HCT116 (cell line): ENCODE measurements around the gene PICALM. TPM values are rescaled to one million over a fixed set of nuclear protein-coding genes. Genes with fewer than 3 reads are reported as not detected.

Experiments used
- ATAC-seq: fragments of 200-7000 bp; cut with Tn5 transposase; 2 replicates; pipeline ENCODE4 v1.9.1; 2020; ENCODE audit warnings: mild to moderate bottlenecking, moderate library complexity
- BruUV-seq: library from RNA; stranded (reverse); fragments of 400-500 nt; replicated peaks from 2 replicates; lab custom pipeline; 2021; lab: Mats Ljungman, UMichigan
- CTCF ChIA-PET: fragments of 300-600 bp; sonication (Branson Sonifier 250); formaldehyde crosslinking; loops from one replicate; lab custom pipeline; 2021; ENCODE audit warnings: antibody characterized with exemption; lab: Charles Lee
- POLR2A ChIA-PET: fragments of 300-600, 350-600 bp; sonication (Branson Sonifier 250); formaldehyde crosslinking; loops from one replicate; lab custom pipeline; 2021; ENCODE audit warnings: antibody characterized with exemption; lab: Charles Lee
- RAD21 ChIA-PET, 2 experiments: fragments of 300-600 bp; sonication (Branson Sonifier 250); formaldehyde crosslinking; loops; one replicate each; lab custom pipeline; 2023; ENCODE audit warnings: low total read pairs in 2 of 2; ENCODE audit not compliant: uncharacterized antibody in 2 of 2, unreplicated experiment in 2 of 2, low non-redundant PET in 1 of 2; lab: Charles Lee
- DNase-seq: peaks from one replicate; pipeline ENCODE4 v3.0.0-alpha.2; 2010; ENCODE audit warnings: low read depth, low spot score
- H2AFZ ChIP-seq: fragments of 200-600 bp; shearing (Covaris generic), sonication (generic); 2 replicates; pipeline ENCODE4 v1.6.1; 2017; ENCODE audit warnings: low read depth, mixed run types, mixed read lengths, antibody characterized with exemption, low read length; ENCODE audit not compliant: poor library complexity, severe bottlenecking
- H3K27ac ChIP-seq: 2 replicates; pipeline ENCODE4 v1.5.1; 2012; ENCODE audit warnings: low read depth, low read length
- H3K27me3 ChIP-seq: fragments of 200-600 bp; sonication (generic); 2 replicates; pipeline ENCODE4 v1.6.1; 2016; ENCODE audit warnings: mixed run types, low read length, mixed read lengths; ENCODE audit not compliant: insufficient read depth
- H3K36me3 ChIP-seq, 2 experiments: fragments of 200-500 bp in 1 of 2; fragments of 200-600 bp in 1 of 2; sonication (Bioruptor generic) in 1 of 2; sonication (generic) in 1 of 2; 2 replicates each; pipeline versions ENCODE4 v1.5.1 to v1.6.1; 2014 to 2016; ENCODE audit warnings: low read length in 2 of 2, inconsistent platforms in 1 of 2, mixed read lengths in 1 of 2, mixed run types in 1 of 2; ENCODE audit not compliant: insufficient read depth in 2 of 2, control insufficient read depth in 1 of 2
- H3K4me1 ChIP-seq, 2 experiments: fragments of 200-600 bp in 1 of 2; sonication (generic) in 1 of 2; 2 replicates each; pipeline versions ENCODE4 v1.5.1 to v1.6.1; 2012 to 2017; ENCODE audit warnings: low read length in 2 of 2, inconsistent platforms in 1 of 2, mild to moderate bottlenecking in 1 of 2, mixed read lengths in 1 of 2, mixed run types in 1 of 2, moderate library complexity in 1 of 2; ENCODE audit not compliant: insufficient read depth in 2 of 2, control insufficient read depth in 1 of 2
- H3K4me2 ChIP-seq: fragments of 200-600 bp; sonication (generic); 2 replicates; pipeline ENCODE4 v1.6.1; 2017; ENCODE audit warnings: mixed run types, low read length, mixed read lengths
- H3K4me3 ChIP-seq, 2 experiments: fragments of 200-600 bp in 1 of 2; sonication (generic) in 1 of 2; replicated peaks in 1 of 2; 2 replicates each; pipeline ENCODE4 v1.5.1; 2011 to 2016; ENCODE audit warnings: low read length in 2 of 2, control low read depth in 1 of 2, low read depth in 1 of 2, mild to moderate bottlenecking in 1 of 2, mixed read lengths in 1 of 2, mixed run types in 1 of 2
- H3K79me2 ChIP-seq: fragments of 200-600 bp; sonication (generic); 2 replicates; pipeline ENCODE4 v1.6.1; 2017; ENCODE audit warnings: mild to moderate bottlenecking, mixed run types, low read length, moderate library complexity, mixed read lengths; ENCODE audit not compliant: insufficient read depth
- H3K9ac ChIP-seq: fragments of 200-600 bp; sonication (generic); 2 replicates; pipeline ENCODE4 v1.6.1; 2016; ENCODE audit warnings: low read length, mixed read lengths
- H3K9me2 ChIP-seq: fragments of 200-600 bp; sonication (generic), shearing (Covaris generic); 2 replicates; pipeline ENCODE4 v1.6.1; 2017; ENCODE audit warnings: mixed run types, mild to moderate bottlenecking, moderate library complexity; ENCODE audit not compliant: insufficient read depth
- H3K9me3 ChIP-seq, 2 experiments: fragments of 200-500 bp in 1 of 2; fragments of 200-600 bp in 1 of 2; sonication (Bioruptor generic) in 1 of 2; sonication (generic) in 1 of 2; 2 replicates each; pipeline ENCODE4 v1.6.1; 2014 to 2017; ENCODE audit warnings: low read length in 2 of 2, mixed read lengths in 2 of 2, inconsistent platforms in 1 of 2, low read depth in 1 of 2, mild to moderate bottlenecking in 1 of 2, mixed run types in 1 of 2, moderate library complexity in 1 of 2; ENCODE audit not compliant: control insufficient read depth in 1 of 2, insufficient read depth in 1 of 2
- H4K20me1 ChIP-seq: fragments of 200-600 bp; sonication (generic), shearing (Covaris generic); 2 replicates; pipeline ENCODE4 v1.6.1; 2017; ENCODE audit warnings: mixed run types, mild to moderate bottlenecking, moderate library complexity; ENCODE audit not compliant: insufficient read depth
- CBX3 ChIP-seq: IDR thresholded peaks from 2 replicates; pipeline ENCODE4 v1.6.1; 2012; ENCODE audit warnings: low read depth
- ELF1 ChIP-seq: IDR thresholded peaks from 2 replicates; pipeline ENCODE4 v1.6.1; 2012; ENCODE audit warnings: low read depth, borderline replicate concordance
- EZH2 ChIP-seq: fragments of 200-600 bp; sonication (generic); IDR thresholded peaks from 2 replicates; pipeline ENCODE4 v1.6.1; 2017; ENCODE audit warnings: antibody characterized with exemption, mixed run types
- EZH2phosphoT487 ChIP-seq: fragments of 200-600 bp; IDR thresholded peaks from 2 replicates; pipeline ENCODE4 v1.6.1; 2018; ENCODE audit warnings: antibody characterized with exemption, borderline replicate concordance
- FOSL1 ChIP-seq: IDR thresholded peaks from 2 replicates; pipeline ENCODE4 v1.6.1; 2012; ENCODE audit warnings: low read depth
- JUND ChIP-seq: IDR thresholded peaks from 2 replicates; pipeline ENCODE4 v1.6.1; 2012
- MAX ChIP-seq: IDR thresholded peaks from 2 replicates; pipeline ENCODE4 v1.6.1; 2012
- POLR2A ChIP-seq: IDR thresholded peaks from 2 replicates; pipeline ENCODE4 v1.7.0; 2011; ENCODE audit warnings: borderline replicate concordance; ENCODE audit not compliant: insufficient read depth, insufficient read length; ENCODE audit errors: extremely low read depth
- POLR2AphosphoS5 ChIP-seq: IDR thresholded peaks from 2 replicates; pipeline ENCODE4 v1.6.1; 2011; ENCODE audit warnings: mild to moderate bottlenecking, low read depth, low read length, moderate library complexity
- REST ChIP-seq: IDR thresholded peaks from 2 replicates; pipeline ENCODE4 v1.6.1; 2012; ENCODE audit warnings: low read depth
- SIN3A ChIP-seq: IDR thresholded peaks from 2 replicates; pipeline ENCODE4 v1.6.1; 2012; ENCODE audit warnings: low read depth
- YY1 ChIP-seq: IDR thresholded peaks from 2 replicates; pipeline ENCODE4 v1.6.1; 2011; ENCODE audit warnings: low read length, low read depth, moderate library complexity, mild to moderate bottlenecking; ENCODE audit not compliant: insufficient replicate concordance; ENCODE audit errors: extremely low read depth
- ZBTB33 ChIP-seq: IDR thresholded peaks from 2 replicates; pipeline ENCODE4 v1.6.1; 2011; ENCODE audit warnings: mild to moderate bottlenecking, low read length, moderate library complexity; ENCODE audit not compliant: insufficient replicate concordance; ENCODE audit errors: extremely low read depth
- ZFX ChIP-seq: fragments of 450-650 bp; IDR thresholded peaks from 2 replicates; pipeline ENCODE4 v1.6.1; 2017
- ZNF274 ChIP-seq: fragments of 200-500 bp; sonication (Bioruptor generic); IDR thresholded peaks from 2 replicates; pipeline ENCODE4 v1.6.1; 2014; ENCODE audit warnings: mild to moderate bottlenecking, low read depth, low read length, inconsistent platforms
- intact Hi-C: fragments of 100-400 bp; cut with micrococcal nuclease; formaldehyde crosslinking; loops from 2 replicates; pipeline ENCODE4 v1.10.0; 2022
- total RNA-seq: library from RNA; stranded (reverse); gene quantifications from one replicate; pipeline ENCODE4 v1.2.1, GENCODE V29; 2021; ENCODE audit not compliant: unreplicated experiment
- TF ChIP-seq, protein P1 (sequence below): IDR thresholded peaks from 2 replicates; pipeline ENCODE4 v1.6.1; 2012
- TF ChIP-seq, protein P2 (sequence below), 3 experiments: fragments of 200-600 bp in 1 of 3; sonication (generic) in 1 of 3; IDR thresholded peaks in 2 of 3; conservative IDR thresholded peaks in 1 of 3; 2 replicates each; pipeline ENCODE4 v1.5.1; 2012 to 2017; ENCODE audit warnings: low read depth in 2 of 3, low read length in 2 of 3, antibody characterized with exemption in 1 of 3, borderline replicate concordance in 1 of 3, control low read depth in 1 of 3, mild to moderate bottlenecking in 1 of 3, mixed read lengths in 1 of 3, mixed run types in 1 of 3, moderate library complexity in 1 of 3; ENCODE audit not compliant: insufficient read depth in 1 of 3

The PICALM gene
- total RNA-seq, 1 experiment from 2014 or later = 90.6 TPM

- DNase-seq (no peak), ATAC-seq (no peak)
- H3K9ac ChIP-seq = no peak overlapping the region
- no peak overlapping the region for H3K27ac ChIP-seq
- no peak overlapping the region for H3K4me3 ChIP-seq
- no peaks in the 10 kb centered on the region for H3K36me3 ChIP-seq
- TF ChIP-seq ZNF274 (no peak), FOSL1 (no peak), POLR2AphosphoS5 (no peak), EZH2phosphoT487 (no peak), ZBTB33 (no peak), JUND (no peak), ELF1 (no peak), YY1 (no peak), EZH2 (no peak), MAX (no peak), ZFX (no peak), CBX3 (no peak), SIN3A (no peak), POLR2A (no peak), REST (no peak)
- TF ChIP-seq, protein P1, sequence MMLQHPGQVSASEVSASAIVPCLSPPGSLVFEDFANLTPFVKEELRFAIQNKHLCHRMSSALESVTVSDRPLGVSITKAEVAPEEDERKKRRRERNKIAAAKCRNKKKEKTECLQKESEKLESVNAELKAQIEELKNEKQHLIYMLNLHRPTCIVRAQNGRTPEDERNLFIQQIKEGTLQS = no peak
- TF ChIP-seq, protein P2, sequence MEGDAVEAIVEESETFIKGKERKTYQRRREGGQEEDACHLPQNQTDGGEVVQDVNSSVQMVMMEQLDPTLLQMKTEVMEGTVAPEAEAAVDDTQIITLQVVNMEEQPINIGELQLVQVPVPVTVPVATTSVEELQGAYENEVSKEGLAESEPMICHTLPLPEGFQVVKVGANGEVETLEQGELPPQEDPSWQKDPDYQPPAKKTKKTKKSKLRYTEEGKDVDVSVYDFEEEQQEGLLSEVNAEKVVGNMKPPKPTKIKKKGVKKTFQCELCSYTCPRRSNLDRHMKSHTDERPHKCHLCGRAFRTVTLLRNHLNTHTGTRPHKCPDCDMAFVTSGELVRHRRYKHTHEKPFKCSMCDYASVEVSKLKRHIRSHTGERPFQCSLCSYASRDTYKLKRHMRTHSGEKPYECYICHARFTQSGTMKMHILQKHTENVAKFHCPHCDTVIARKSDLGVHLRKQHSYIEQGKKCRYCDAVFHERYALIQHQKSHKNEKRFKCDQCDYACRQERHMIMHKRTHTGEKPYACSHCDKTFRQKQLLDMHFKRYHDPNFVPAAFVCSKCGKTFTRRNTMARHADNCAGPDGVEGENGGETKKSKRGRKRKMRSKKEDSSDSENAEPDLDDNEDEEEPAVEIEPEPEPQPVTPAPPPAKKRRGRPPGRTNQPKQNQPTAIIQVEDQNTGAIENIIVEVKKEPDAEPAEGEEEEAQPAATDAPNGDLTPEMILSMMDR (IDR thresholded peaks at IDR 0.05 in 2 of 3, conservative IDR thresholded peaks at IDR 0.05 in 1 of 3; ENCODE audit: borderline replicate concordance in 1 of 3, insufficient read depth in 1 of 3, low read depth in 2 of 3, low read length in 2 of 3) = no peak
- RAD21 ChIA-PET = no interaction called here
- BruUV-seq = no TSS peak
- no peak overlapping the region for H2AFZ ChIP-seq
- peaks cover 99% of the 10 kb centered on the region for H3K79me2 ChIP-seq
- no peaks in the 10 kb centered on the region for H3K4me1 ChIP-seq
- POLR2A ChIA-PET = no interaction called here
- H3K9me2 ChIP-seq = no peaks in the 10 kb centered on the region
- intact Hi-C loops = no loop called here
- peaks cover 27% of the 10 kb centered on the region for H4K20me1 ChIP-seq
- no peak overlapping the region for H3K4me2 ChIP-seq
- CTCF ChIA-PET = no interaction called here
- H3K9me3 ChIP-seq = no peaks in the 10 kb centered on the region
- no peaks in the 10 kb centered on the region for H3K27me3 ChIP-seq
These were observed 12.5 kb downstream of the PICALM start for GRCh38 chr11:86056351-86056854.
